NCI-H2196 treated with DMSO at 0.1 percent for 48 hours (cell line): Measurements from ENCODE around the gene FHAD1.

Source experiments
- DNase-seq: peaks from one replicate; lab custom pipeline; 2025; ENCODE audit not compliant: unreplicated experiment; lab: John Stamatoyannopoulos, UW

FHAD1 gene

GRCh38 chr1:15324869-15325335 lies 77.9 kb downstream of the FHAD1 start:
- no peak for DNase-seq

- no peak for DNase-seq
Measured at GRCh38 chr1:15325375-15326085, 78.5 kb downstream of the FHAD1 start.

GRCh38 chr1:15326691-15327588 lies 79.9 kb downstream of the FHAD1 start:
- DNase-seq: no peak

- DNase-seq: no peak
Measured at GRCh38 chr1:15328351-15329103, 81.5 kb downstream of the FHAD1 start.

- DNase-seq: no peak
Measured at GRCh38 chr1:15329104-15329820, 82.2 kb downstream of the FHAD1 start.

GRCh38 chr1:15330028-15330427 lies 83.0 kb downstream of the FHAD1 start:
- DNase-seq: no peak

- DNase-seq: no peak
Measured at GRCh38 chr1:15331180-15331579, 84.2 kb downstream of the FHAD1 start.

GRCh38 chr1:15331734-15332133 lies 84.7 kb downstream of the FHAD1 start:
- DNase-seq: no peak

- no peak for DNase-seq
Measured at GRCh38 chr1:15332525-15332924, 85.5 kb downstream of the FHAD1 start.

- no peak for DNase-seq
Measured at GRCh38 chr1:15332952-15333715, 86.1 kb downstream of the FHAD1 start.

- no peak for DNase-seq
Measured at GRCh38 chr1:15334995-15335394, 88.0 kb downstream of the FHAD1 start.

GRCh38 chr1:15336866-15337265 lies 89.8 kb downstream of the FHAD1 start:
- DNase-seq: no peak

GRCh38 chr1:15337656-15338402 lies 90.8 kb downstream of the FHAD1 start:
- DNase-seq: no peak

- no peak for DNase-seq
Measured at GRCh38 chr1:15339570-15339969, 92.5 kb downstream of the FHAD1 start.

- DNase-seq: no peak
Measured at GRCh38 chr1:15341228-15341627, 94.2 kb downstream of the FHAD1 start.

GRCh38 chr1:15341634-15342407 lies 94.8 kb downstream of the FHAD1 start:
- DNase-seq: no peak

GRCh38 chr1:15342408-15342967 lies 95.5 kb downstream of the FHAD1 start:
- DNase-seq: no peak

GRCh38 chr1:15343099-15343498 lies 96.1 kb downstream of the FHAD1 start:
- DNase-seq: no peak
